Mammary epithelial cell (primary cell): ENCODE results near the gene SLC22A31.

ENCODE experiments used
- EZH2 ChIP-seq: IDR thresholded peaks from 2 replicates; pipeline ENCODE4 v1.6.1; 2012; ENCODE audit warnings: low read length, inconsistent platforms, borderline replicate concordance
- TF ChIP-seq, protein P1 (sequence below), 2 donors: IDR thresholded peaks in 1 of 2; conservative IDR thresholded peaks in 1 of 2; 2 replicates each; pipeline ENCODE4 v1.5.1; 2011 to 2012; ENCODE audit warnings: inconsistent platforms in 2 of 2, low read length in 2 of 2, mild to moderate bottlenecking in 2 of 2, control low read depth in 1 of 2, low read depth in 1 of 2; ENCODE audit not compliant: insufficient read depth in 1 of 2; ENCODE audit errors: extremely low read depth in 1 of 2

DNA sequence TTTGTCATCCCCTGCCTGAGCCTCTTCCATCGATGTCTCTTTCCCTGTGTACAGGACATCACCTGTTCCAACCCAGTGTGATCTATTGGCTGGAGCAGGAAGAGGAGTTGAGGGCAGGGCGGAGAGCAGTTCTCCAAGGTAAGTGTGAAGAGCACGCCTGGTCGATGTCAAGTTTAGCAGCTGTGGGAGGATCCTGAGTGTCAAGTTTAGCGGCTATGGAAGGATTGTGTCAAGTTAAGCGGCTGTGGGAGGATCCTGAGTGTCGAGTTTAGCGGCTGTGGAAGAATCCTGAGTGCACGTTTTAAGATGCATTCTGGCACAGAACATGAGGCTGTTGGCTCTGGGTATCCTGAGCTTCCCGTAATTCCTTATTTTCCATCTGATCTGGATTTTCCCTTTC is 24.3 kb upstream of the SLC22A31 start:
- TF ChIP-seq, protein P1, sequence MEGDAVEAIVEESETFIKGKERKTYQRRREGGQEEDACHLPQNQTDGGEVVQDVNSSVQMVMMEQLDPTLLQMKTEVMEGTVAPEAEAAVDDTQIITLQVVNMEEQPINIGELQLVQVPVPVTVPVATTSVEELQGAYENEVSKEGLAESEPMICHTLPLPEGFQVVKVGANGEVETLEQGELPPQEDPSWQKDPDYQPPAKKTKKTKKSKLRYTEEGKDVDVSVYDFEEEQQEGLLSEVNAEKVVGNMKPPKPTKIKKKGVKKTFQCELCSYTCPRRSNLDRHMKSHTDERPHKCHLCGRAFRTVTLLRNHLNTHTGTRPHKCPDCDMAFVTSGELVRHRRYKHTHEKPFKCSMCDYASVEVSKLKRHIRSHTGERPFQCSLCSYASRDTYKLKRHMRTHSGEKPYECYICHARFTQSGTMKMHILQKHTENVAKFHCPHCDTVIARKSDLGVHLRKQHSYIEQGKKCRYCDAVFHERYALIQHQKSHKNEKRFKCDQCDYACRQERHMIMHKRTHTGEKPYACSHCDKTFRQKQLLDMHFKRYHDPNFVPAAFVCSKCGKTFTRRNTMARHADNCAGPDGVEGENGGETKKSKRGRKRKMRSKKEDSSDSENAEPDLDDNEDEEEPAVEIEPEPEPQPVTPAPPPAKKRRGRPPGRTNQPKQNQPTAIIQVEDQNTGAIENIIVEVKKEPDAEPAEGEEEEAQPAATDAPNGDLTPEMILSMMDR (conservative IDR thresholded peaks at IDR 0.05 in 1 of 2, IDR thresholded peaks at IDR 0.05 in 1 of 2; ENCODE audit: extremely low read depth in 1 of 2, insufficient read depth in 1 of 2, low read depth in 1 of 2, low read length in 2 of 2), result no peak
- TF ChIP-seq EZH2, result no peak
